GM19328 (cell line): ENCODE data around the gene CTDNEP1.
A peak's percentile ranks its signal among the peaks of the same experiment; 100 is the strongest.
"Not testable (repeated sequence)": the region's sequence is repeated elsewhere in the genome, so short reads cannot be mapped to it uniquely, and the experiment has no call there.

Source experiments
- ATAC-seq: cut with Tn5 transposase; IDR thresholded peaks from one replicate; pipeline ENCODE4 v1.9.1; 2021; ENCODE audit warnings: mild to moderate bottlenecking, moderate library complexity; ENCODE audit not compliant: unreplicated experiment

CTDNEP1 gene

GRCh38 chr17:7249214-7249613, 2.3 kb downstream of the CTDNEP1 start:
- ATAC-seq = no peak

DNA sequence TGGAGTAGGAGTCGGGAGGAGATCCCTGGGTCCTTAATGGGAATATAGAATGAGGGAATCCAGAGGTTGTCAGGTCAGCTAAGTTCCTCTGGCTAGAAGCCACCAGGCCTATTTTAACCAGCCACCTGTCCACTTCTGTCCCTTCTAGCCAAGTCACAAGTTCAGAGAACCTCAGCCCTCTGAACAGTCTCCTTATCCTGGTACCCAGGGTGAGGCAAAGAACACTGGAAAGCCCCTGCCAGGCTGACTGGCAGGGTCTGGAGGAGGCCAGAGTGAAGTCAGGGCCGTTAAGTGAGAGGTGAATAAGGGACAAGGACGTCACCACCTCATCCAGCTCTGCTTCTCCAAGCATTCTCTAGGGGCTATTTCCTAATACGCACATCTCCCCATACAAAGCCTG, 2.7 kb downstream of the CTDNEP1 start:
- ATAC-seq = no peak

DNA sequence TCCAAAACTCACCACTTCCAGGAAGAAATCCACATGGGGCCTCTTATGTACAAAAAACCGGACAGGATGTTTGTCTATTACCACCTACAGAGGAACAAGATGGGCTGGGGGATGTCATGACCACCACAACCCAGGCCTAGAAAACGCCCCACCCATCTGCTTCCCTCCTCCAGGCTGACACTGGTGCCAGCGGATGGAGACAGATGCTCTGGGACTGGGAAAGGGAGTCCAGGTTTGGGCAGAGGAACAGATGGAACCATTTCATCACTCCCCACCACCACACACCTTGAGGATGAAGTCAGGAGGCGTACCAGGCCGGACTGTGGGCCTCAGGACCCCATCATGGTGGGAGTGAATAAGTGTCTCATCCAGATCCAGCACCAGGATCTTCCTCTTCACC, 4.8 kb downstream of the CTDNEP1 start:
- no peak for ATAC-seq

DNA sequence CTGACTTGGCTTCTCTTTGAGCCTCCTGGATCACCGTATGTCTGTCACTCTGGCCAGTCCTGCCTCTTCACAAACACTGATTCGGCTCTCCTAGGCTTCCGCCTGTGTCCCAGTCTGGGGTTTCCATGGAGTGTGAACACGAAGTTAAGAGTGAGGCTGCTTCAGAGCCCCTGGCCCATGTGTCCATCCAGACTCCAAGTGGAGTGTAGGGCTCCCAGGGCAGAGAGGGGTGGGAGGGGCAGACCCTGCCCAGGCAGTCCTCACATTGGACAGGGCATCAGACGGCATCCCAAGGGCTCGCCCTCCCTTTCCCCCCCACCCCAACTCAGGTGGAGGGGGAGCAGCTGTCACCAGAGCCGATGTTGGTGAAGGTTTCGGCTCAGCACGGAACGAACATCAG, 7.7 kb downstream of the CTDNEP1 start:
- ATAC-seq = not testable (repeated sequence)

DNA sequence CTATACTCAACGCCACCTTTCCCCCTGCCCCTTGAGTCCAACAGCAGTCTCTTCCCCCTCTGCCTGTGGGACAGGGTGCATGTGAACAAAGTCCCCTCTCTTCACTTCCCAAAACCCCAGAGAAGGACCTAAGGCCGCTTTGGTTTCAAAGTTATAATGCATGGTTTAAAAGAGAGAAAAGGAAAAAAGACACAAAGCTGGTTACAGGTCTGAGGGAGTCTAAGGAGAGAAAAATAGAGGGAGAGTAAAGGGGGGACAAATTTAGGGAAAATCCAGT, 8.1 kb downstream of the CTDNEP1 start:
- ATAC-seq = no peak

DNA sequence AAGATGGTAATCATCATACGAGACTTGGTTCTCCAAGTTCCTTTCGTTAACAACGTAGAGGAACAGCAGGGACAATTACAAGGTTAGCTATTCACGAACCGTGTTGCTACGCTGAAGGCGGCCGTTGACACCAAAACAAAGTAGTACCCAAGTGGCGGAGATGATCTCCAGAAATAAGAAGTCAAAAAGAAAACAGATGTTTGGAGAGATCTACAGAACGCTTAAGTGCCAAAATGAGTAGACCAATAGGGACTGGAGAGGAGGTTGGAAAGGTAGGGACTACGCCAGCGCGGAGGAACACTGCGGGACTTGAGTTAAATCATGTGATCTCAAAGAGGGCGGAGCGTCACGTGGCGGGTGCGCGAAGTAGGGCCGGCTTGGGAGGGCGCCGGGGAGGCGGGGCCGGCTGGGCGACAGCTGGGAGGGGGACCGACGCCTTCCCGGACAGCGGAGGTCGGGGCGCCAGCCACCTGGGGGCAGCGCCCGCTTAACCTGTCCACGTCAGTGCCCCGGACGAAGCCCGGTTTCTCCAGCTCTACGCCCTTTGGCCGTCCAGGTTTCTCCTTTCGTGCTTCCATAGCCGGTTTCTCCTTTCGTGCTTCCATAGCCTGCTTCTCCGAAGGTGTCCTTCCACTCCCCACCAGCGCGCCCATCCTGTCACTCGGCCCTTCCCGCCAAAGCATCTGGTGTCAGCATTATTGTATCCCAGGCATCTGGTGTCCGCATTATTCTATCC, 8.6 kb downstream of the CTDNEP1 start:
- ATAC-seq = peak; percentile 40

DNA sequence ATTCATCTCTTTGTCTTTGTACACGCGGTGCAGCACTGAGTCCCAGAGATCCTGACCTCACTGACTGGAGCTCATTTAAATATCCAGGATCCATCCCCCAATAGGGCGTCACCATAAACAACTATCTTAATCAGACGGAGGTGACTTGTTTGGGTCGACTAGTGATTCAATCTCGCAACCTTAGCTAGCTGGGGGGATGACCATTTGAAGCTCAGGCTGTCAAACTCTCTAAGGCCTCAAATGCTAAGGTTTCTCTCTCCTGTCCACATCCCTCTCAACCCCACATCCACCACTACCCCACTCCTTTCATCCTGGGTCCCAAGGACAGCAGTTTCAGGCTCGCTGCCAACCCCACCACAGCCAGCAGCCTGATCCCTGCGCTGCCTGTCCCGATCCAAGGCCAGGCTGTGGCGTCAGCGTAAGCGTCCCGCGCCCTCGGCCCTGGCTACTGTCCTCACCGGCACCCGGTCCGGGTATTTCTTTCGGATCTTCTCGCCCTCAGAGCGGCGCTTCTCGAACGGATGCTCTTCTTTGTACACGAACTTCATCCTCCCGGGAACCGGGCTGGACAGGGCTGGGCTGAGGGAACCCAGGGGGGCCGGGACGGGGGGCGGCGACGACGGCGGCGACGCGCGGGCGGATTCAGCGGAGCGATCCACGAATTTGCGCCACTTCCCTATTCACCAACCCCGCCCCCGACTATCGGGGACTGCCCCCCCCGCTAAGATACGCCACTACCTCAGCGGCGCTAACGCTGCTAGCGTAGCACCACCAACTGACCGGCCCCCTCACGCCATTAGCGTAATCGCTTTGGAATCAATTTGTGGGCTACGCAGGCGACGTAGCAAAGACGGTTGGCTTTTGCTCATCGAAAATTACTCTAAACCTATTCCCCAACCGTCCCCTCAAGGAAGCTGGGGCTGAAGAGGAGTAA, 9.5 kb downstream of the CTDNEP1 start, which contains the start of gene GABARAP:
GABARAP (minus strand) TSS at position 667 of the 934 bp plus-strand sequence; CDS start at position 548, 119 bp downstream.
- ATAC-seq = no peak

- ATAC-seq = no peak
Measured at GRCh38 chr17:7241090-7241733, 10.3 kb downstream of the CTDNEP1 start.

- ATAC-seq = no peak
Measured at GRCh38 chr17:7240375-7240774, 11.2 kb downstream of the CTDNEP1 start.

DNA sequence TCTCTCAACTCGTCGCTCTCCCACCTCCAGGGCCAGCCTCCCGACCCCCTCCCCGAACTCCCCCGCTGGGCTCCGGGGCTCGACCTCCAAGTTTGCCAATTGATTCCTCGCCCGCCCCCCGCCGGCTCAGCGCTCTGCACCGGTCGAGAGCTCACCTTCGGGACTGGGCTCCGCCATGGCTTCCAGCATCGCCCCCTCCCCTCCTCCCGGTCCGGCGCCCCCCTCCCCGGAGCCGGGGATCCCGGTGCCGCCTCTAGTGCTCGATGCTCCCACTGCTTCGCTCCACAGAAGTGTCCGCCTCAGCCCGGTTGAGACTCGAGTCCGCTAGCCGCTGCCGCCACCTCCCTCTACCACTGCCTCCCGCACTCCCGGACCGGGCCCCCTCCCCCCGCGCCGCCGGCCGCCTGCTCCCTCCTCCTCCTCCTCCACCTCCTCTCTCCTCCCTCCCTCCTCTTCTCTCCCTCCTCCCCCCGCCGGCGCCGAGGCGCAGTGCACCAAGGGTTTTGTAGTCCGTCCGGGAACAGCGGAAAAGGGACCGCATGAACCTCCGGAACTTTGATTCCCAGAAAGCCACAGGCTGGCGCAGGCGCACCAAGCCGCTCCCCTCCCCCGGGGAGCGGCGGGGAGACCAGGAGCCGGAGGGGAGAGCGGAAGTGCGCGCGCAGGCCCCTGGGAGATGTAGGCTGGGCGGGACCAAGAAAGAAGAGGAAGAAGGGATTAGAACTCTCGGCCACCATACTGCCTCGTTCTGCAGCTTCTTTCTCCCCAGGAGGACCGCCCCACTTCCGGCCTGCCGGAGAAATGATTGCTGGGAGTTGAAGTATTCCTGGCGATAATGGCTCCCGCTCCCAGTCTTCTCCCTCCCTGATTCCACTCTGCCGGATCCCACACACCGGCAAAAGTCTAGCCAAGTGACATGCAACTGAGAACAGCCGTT, 12.2 kb downstream of the CTDNEP1 start, which contains the start of gene PHF23:
PHF23 (minus strand) TSS at position 367 of the 937 bp plus-strand sequence; CDS start at position 189, 178 bp downstream.
- ATAC-seq = peak; percentile 45

- ATAC-seq = no peak
Measured at GRCh38 chr17:7238420-7239090, 13.0 kb downstream of the CTDNEP1 start.

- ATAC-seq = no peak
Measured at GRCh38 chr17:7237761-7238419, 13.6 kb downstream of the CTDNEP1 start.

DNA sequence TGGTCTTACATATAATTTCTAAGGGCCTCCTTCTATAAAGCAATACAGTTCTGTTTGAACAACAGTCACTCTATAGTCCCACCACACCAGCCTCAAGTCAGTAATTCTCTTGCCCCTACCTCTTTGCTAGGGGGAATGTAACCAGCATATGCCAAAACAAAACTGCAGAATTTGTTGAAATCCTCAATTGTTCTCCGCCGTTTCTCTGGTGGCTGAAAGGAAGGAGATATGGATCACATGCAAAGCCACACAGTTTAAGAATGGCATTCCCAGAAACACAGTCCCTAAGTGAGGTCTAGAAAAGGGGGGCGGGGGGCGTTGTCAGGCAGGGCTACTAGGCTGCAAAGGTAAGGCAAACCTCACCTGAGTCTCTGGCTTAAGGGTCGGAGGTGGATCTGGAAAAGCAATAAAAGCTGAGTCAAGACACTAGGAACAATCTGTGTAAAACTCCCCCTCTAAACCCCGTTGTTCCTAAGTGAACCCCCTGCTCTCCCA, 14.2 kb downstream of the CTDNEP1 start:
- no peak for ATAC-seq

DNA sequence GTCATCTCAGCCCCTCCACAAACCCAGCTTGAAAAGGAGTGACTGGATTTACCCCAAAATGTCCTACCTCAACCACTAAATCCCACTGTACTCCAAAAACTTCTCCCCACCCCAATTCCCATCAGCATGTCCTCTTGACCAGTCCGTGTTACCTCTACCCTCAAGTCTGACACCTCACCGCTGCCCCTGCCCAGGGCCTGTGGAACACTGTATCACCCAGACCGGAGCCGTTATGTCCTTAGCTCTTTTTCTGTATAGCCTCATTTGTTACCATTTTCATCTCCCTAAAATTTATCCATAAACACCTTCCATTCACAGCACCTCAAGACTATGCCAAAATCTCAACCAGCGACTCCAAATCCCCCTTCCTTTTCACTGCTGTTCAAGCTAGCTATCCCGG, 14.7 kb downstream of the CTDNEP1 start:
- ATAC-seq = no peak

DNA sequence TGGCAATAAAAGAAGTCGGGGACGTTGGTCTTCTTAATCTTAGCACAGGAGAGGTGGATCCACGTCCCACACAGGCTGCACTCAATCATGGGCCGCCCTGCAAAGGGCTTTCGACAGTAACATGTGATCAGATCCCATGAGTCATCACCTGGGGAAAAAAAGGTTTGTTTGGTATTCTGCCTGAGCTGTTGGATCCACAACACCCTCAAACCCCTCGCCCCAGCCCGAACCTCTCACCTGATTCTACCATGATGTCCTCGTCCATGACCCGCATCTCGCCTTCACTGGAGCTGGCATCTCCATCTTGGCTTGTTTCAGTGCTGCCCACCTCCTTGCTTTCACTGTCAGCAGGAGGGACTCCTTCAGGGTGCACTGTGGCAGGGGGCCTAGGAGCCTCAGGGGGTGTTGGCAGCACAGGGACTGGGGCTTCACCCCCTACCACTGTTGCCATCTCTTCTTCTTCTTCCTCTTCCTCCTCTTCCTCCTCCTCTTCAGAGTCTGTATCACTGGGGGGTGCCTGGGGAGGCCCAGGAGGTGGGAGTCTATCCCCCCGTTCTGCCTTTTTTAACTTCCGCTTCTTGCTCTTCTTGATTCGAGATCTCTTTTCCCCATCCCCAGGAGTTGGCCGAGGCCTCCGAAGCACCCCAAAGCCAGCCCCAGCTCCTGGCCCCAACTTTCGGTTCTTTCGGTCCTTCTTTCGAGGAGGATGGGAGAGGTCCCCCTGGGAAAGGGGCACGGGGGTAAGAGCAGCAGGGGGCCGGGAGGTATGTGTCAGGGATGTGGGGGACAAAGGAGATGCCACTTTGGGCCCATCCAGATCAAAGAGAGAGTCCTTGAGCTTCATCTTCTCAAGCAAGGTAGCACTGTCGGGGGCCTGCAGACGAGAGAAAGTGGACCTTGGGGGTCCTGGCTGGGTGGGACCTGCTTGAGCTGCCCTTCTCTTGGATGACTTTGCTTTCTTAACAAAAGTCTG, 15.6 kb downstream of the CTDNEP1 start:
- no peak for ATAC-seq

DNA sequence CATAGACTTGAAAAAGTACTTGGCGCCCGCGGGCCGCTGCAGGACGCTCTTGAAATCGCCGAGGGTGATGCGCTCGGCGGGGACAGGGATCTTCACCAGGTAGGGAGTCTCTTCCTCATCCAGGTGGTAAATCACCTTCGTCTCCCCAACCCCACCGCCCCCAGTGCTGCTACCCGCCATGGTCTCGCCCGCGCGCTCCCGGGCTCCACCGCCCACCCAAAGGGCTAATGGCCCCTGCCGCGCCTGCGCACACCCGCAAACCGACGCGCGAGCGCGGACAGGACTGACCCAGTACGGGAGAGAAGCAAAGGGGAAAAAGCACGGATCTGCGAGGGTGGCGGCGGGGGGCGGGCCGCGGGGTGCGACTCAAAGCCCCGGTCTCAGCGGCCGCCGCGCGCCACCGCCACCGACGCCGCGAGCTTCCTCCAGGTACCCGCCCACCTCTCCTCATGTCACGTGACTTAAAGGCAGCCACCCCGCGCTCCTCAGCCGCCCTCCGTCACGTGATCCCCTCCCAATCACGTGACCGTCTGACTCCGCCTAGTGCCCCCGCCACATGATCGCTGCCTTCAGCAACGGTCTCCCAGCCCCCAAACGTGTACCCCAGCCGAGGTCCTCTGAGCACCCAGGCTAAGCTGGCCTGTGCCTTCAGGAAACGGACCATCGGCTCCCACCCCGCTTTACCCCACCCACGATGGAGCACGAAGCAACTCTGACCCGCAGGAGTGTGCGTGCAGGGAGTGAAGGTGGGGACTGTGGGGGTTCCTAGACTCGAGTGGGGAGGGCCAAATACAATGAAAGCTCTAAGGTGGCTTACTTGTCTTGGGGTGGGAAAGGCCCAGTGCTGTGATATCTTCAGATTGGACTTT, 17.2 kb downstream of the CTDNEP1 start, which contains the start of gene DVL2:
DVL2 (minus strand) TSS at position 435 of the 869 bp plus-strand sequence; CDS start at position 180, 255 bp downstream.
- ATAC-seq = peak; percentile 50

- ATAC-seq = no peak
Measured at GRCh38 chr17:7233701-7234082, 17.8 kb downstream of the CTDNEP1 start.
